H9 (cell line): ENCODE results near the gene UQCR11. TPM values are rescaled to one million over a fixed set of nuclear protein-coding genes. Genes with fewer than 3 reads are reported as not detected.

ENCODE experiments used
- DNase-seq: peaks from one replicate; pipeline ENCODE4 v3.0.0-alpha.2; 2017
- H2AFZ ChIP-seq: one replicate; pipeline ENCODE4 v1.6.1; 2013; ENCODE audit warnings: mild to moderate bottlenecking, low read length, control low read depth, moderate library complexity
- H2AK5ac ChIP-seq: 2 replicates; pipeline ENCODE4 v1.6.1; 2013; ENCODE audit warnings: low read length, control low read depth, mixed read lengths; ENCODE audit not compliant: insufficient read length
- H2BK120ac ChIP-seq: one replicate; pipeline ENCODE4 v1.6.1; 2013; ENCODE audit warnings: low read depth, mild to moderate bottlenecking, low read length, control low read depth, inconsistent platforms; ENCODE audit not compliant: poor library complexity, severe bottlenecking
- H2BK12ac ChIP-seq: 2 replicates; pipeline ENCODE4 v1.6.1; 2013; ENCODE audit warnings: low read length, control low read depth, mixed read lengths, low read depth; ENCODE audit not compliant: insufficient read length
- H2BK15ac ChIP-seq: 2 replicates; pipeline ENCODE4 v1.6.1; 2013; ENCODE audit warnings: low read depth, low read length, control low read depth
- H2BK20ac ChIP-seq: one replicate; pipeline ENCODE4 v1.6.1; 2013; ENCODE audit warnings: low read depth, mild to moderate bottlenecking, low read length, control low read depth, inconsistent platforms; ENCODE audit not compliant: poor library complexity, severe bottlenecking
- H2BK5ac ChIP-seq: 2 replicates; pipeline ENCODE4 v1.6.1; 2013; ENCODE audit warnings: low read length, control low read depth, mixed read lengths; ENCODE audit not compliant: insufficient read length
- H3K14ac ChIP-seq: 2 replicates; pipeline ENCODE4 v1.6.1; 2013; ENCODE audit warnings: low read length, control low read depth; ENCODE audit not compliant: insufficient read depth
- H3K18ac ChIP-seq: 2 replicates; pipeline ENCODE4 v1.6.1; 2013; ENCODE audit warnings: low read depth, mild to moderate bottlenecking, mixed read lengths, low read length, control low read depth; ENCODE audit not compliant: insufficient read length
- H3K23ac ChIP-seq: 2 replicates; pipeline ENCODE4 v1.6.1; 2013; ENCODE audit warnings: low read length, control low read depth, mixed read lengths, low read depth; ENCODE audit not compliant: insufficient read length
- H3K23me2 ChIP-seq: 2 replicates; pipeline ENCODE4 v1.6.1; 2013; ENCODE audit warnings: low read depth, mild to moderate bottlenecking, mixed read lengths, low read length, control low read depth; ENCODE audit not compliant: insufficient read length, poor library complexity, severe bottlenecking
- H3K27ac ChIP-seq: 2 replicates; pipeline ENCODE4 v1.5.1; 2013; ENCODE audit warnings: low read length, control low read depth, mixed read lengths, low read depth; ENCODE audit not compliant: insufficient read length
- H3K27me3 ChIP-seq: 2 replicates; pipeline ENCODE4 v1.6.1; 2013; ENCODE audit warnings: low read length, control low read depth, inconsistent platforms; ENCODE audit not compliant: insufficient read depth
- H3K4ac ChIP-seq: 2 replicates; pipeline ENCODE4 v1.6.1; 2013; ENCODE audit warnings: low read depth, mild to moderate bottlenecking, control low read depth, inconsistent platforms, low read length, moderate library complexity
- H3K4me1 ChIP-seq: 2 replicates; pipeline ENCODE4 v1.6.1; 2013; ENCODE audit warnings: low read length, control low read depth, inconsistent platforms; ENCODE audit not compliant: insufficient read depth
- H3K4me2 ChIP-seq: 2 replicates; pipeline ENCODE4 v1.6.1; 2013; ENCODE audit warnings: low read length, control low read depth, mixed read lengths; ENCODE audit not compliant: insufficient read length, insufficient read depth
- H3K56ac ChIP-seq: 2 replicates; pipeline ENCODE4 v1.6.1; 2013; ENCODE audit warnings: low read depth, mild to moderate bottlenecking, mixed read lengths, low read length, control low read depth; ENCODE audit not compliant: insufficient read length
- H3K79me1 ChIP-seq: 2 replicates; pipeline ENCODE4 v1.6.1; 2013; ENCODE audit warnings: low read depth, mild to moderate bottlenecking, moderate library complexity, low read length, control low read depth, inconsistent platforms; ENCODE audit not compliant: insufficient read depth, poor library complexity, severe bottlenecking
- H3K79me2 ChIP-seq: 2 replicates; pipeline ENCODE4 v1.6.1; 2013; ENCODE audit warnings: low read length, control low read depth, inconsistent platforms; ENCODE audit not compliant: insufficient read depth
- H3K9ac ChIP-seq: 2 replicates; pipeline ENCODE4 v1.6.1; 2013; ENCODE audit warnings: low read length, control low read depth, mixed read lengths; ENCODE audit not compliant: insufficient read length; ENCODE audit errors: extremely low read depth
- H3K9me3 ChIP-seq: one replicate; pipeline ENCODE4 v1.6.1; 2013; ENCODE audit warnings: low read depth, low read length, inconsistent platforms; ENCODE audit not compliant: control insufficient read depth
- H3T11ph ChIP-seq: one replicate; pipeline ENCODE4 v1.6.1; 2013; ENCODE audit warnings: mild to moderate bottlenecking, low read length, control low read depth, inconsistent platforms
- H4K20me1 ChIP-seq: one replicate; pipeline ENCODE4 v1.6.1; 2013; ENCODE audit not compliant: control insufficient read depth, insufficient read length, insufficient read depth
- H4K5ac ChIP-seq: 2 replicates; pipeline ENCODE4 v1.6.1; 2013; ENCODE audit warnings: low read depth, mild to moderate bottlenecking, mixed read lengths, low read length, control low read depth; ENCODE audit not compliant: insufficient read length
- H4K8ac ChIP-seq: replicated peaks from 2 replicates; pipeline ENCODE4 v1.6.1; 2013; ENCODE audit warnings: low read length, control low read depth, mixed read lengths, low read depth; ENCODE audit not compliant: insufficient read length
- H4K91ac ChIP-seq: 2 replicates; pipeline ENCODE4 v1.6.1; 2013; ENCODE audit warnings: low read depth, mild to moderate bottlenecking, moderate library complexity, mixed read lengths, low read length, control low read depth; ENCODE audit not compliant: insufficient read length
- H3K27ac Mint-ChIP-seq, 3 experiments: 2 replicates in 2 of 3; 3 replicates in 1 of 3; pipeline ENCODE4 v1.8.0; 2020 to 2021; ENCODE audit warnings: mixed read lengths in 3 of 3, mild to moderate bottlenecking in 1 of 3, moderate library complexity in 1 of 3
- H3K27me3 Mint-ChIP-seq: 2 replicates; pipeline ENCODE4 v1.8.0; 2021; ENCODE audit warnings: low read depth, mild to moderate bottlenecking, moderate library complexity, mixed read lengths
- H3K36me3 Mint-ChIP-seq, 3 experiments: 2 replicates in 2 of 3; 3 replicates in 1 of 3; pipeline ENCODE4 v1.8.0; 2020 to 2021; ENCODE audit warnings: low read depth in 3 of 3, mixed read lengths in 3 of 3; ENCODE audit not compliant: insufficient read depth in 1 of 3
- H3K4me1 Mint-ChIP-seq, 2 experiments: 2 replicates each; pipeline ENCODE4 v1.8.0; 2020; ENCODE audit warnings: mixed read lengths in 2 of 2
- H3K4me3 Mint-ChIP-seq, 2 experiments: 2 replicates in 1 of 2; 3 replicates in 1 of 2; pipeline ENCODE4 v1.8.0; 2020 to 2021; ENCODE audit warnings: mild to moderate bottlenecking in 2 of 2, mixed read lengths in 2 of 2, moderate library complexity in 1 of 2
- H3K9me3 Mint-ChIP-seq, 2 experiments: 2 replicates in 1 of 2; 3 replicates in 1 of 2; pipeline ENCODE4 v1.8.0; 2020; ENCODE audit warnings: mild to moderate bottlenecking in 2 of 2, mixed read lengths in 2 of 2, moderate library complexity in 1 of 2
- WGBS: extraction: QIAGEN DNeasy Blood & Tissue Kit; methylation state at CpG from one replicate; pipeline ENCODE4 v1.1.7; 2013; ENCODE audit warnings: missing lambda C conversion rate, low lambda C conversion rate, mixed read lengths; ENCODE audit not compliant: insufficient read length; ENCODE audit errors: extremely low coverage; 5-methylcytosine and 5-hydroxymethylcytosine counted together
- total RNA-seq: library from RNA; stranded (reverse); gene quantifications from 2 replicates; pipeline ENCODE4 v1.2.1, GENCODE V29; 2021
- TF ChIP-seq, protein P1 (sequence below): fragments of 200-600 bp; sonication (generic); conservative IDR thresholded peaks from 3 replicates; pipeline ENCODE4 v1.8.0; 2021; ENCODE audit warnings: antibody characterized with exemption, mild to moderate bottlenecking

UQCR11 gene
- total RNA-seq, 1 experiment from 2014 or later: 174 TPM

DNA sequence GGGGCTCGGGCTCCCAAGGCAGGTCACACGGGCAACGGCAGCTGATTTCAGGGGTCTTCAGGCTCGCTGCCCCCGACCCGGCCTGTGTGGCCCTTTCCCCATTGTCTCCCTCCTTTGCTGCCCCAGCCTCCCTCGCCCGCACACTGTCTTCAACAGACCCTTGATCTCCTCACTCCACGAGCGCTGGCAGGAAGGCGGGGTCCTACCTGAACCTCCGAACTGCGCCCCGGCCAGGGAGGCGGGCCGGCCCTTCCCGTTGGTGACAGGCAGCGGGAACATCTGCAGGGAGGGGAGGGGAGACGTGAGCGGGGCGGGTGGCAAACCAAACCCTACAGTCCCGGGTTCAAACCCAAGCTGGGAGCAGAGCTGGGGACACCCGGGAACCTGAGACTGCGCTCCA, 40.9 kb upstream of the UQCR11 start:
- Histone ChIP-seq H3K9ac (no peak overlapping the region), H3K4ac (no peak overlapping the region), H3K4me2 (no peak overlapping the region), H2BK20ac (no peak overlapping the region), H2AFZ (no peak overlapping the region), H3K27ac (no peak overlapping the region), H3K56ac (no peak overlapping the region), H3K4me1 (no peaks in the 10 kb centered on the region), H3K9me3 (no peaks in the 10 kb centered on the region), H4K8ac (no peak overlapping the region), H2BK5ac (no peak overlapping the region), H4K91ac (no peak overlapping the region), H3K18ac (no peak overlapping the region), H3K14ac (no peak overlapping the region), H3K27me3 (no peaks in the 10 kb centered on the region), H4K20me1 (no peaks in the 10 kb centered on the region), H4K5ac (no peak overlapping the region), H3K23ac (no peak overlapping the region), H3K79me1 (peaks cover 9% of the 10 kb centered on the region), H2BK12ac (no peak overlapping the region), H2BK15ac (no peak overlapping the region), H2AK5ac (no peak overlapping the region), H3K79me2 (peaks cover 9% of the 10 kb centered on the region; the same call in 1 of the 2 replicates), H2BK120ac (no peak overlapping the region), H3K23me2 (peaks cover 5% of the 10 kb centered on the region), H3T11ph (no peak overlapping the region)
- H3K36me3 Mint-ChIP-seq: peaks cover 41 to 83% (median 67%) of the 10 kb centered on the region in 3 experiments
- WGBS: no CpG with 5 or more reads among the region's 24 CpGs
- peaks cover 10 to 18% of the 10 kb centered on the region in 2 experiments for H3K4me1 Mint-ChIP-seq
- H3K27ac Mint-ChIP-seq: no peak overlapping the region; a peak in 1 of 7 replicates
- H3K9me3 Mint-ChIP-seq: no peaks in the 10 kb centered on the region; a peak in 1 of 5 replicates
- DNase-seq: no peak
- TF ChIP-seq, protein P1, sequence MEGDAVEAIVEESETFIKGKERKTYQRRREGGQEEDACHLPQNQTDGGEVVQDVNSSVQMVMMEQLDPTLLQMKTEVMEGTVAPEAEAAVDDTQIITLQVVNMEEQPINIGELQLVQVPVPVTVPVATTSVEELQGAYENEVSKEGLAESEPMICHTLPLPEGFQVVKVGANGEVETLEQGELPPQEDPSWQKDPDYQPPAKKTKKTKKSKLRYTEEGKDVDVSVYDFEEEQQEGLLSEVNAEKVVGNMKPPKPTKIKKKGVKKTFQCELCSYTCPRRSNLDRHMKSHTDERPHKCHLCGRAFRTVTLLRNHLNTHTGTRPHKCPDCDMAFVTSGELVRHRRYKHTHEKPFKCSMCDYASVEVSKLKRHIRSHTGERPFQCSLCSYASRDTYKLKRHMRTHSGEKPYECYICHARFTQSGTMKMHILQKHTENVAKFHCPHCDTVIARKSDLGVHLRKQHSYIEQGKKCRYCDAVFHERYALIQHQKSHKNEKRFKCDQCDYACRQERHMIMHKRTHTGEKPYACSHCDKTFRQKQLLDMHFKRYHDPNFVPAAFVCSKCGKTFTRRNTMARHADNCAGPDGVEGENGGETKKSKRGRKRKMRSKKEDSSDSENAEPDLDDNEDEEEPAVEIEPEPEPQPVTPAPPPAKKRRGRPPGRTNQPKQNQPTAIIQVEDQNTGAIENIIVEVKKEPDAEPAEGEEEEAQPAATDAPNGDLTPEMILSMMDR: no peak
- H3K27me3 Mint-ChIP-seq: 0 out of 2 replicates have a peak, but pooled peaks cover under 1% of the 10 kb centered on the region
- no peak overlapping the region for H3K4me3 Mint-ChIP-seq
